GM21447 (cell line): Measurements from ENCODE around the gene CTNNA2.
"Not testable (repeated sequence)": the region's sequence is repeated elsewhere in the genome, so short reads cannot be mapped to it uniquely, and the experiment has no call there.

Experiments
- ATAC-seq: cut with Tn5 transposase; IDR thresholded peaks from one replicate; pipeline ENCODE4 v1.9.1; 2021; ENCODE audit not compliant: unreplicated experiment

The CTNNA2 gene

GRCh38 chr2:80126596-80127189 lies 613.8 kb downstream of the CTNNA2 start:
- no peak for ATAC-seq

- ATAC-seq = no peak
These were observed 615.2 kb downstream of the CTNNA2 start for GRCh38 chr2:80128080-80128479.

- ATAC-seq = no peak
These were observed 619.4 kb downstream of the CTNNA2 start for GRCh38 chr2:80132281-80132680.

GRCh38 chr2:80135001-80135400 lies 622.1 kb downstream of the CTNNA2 start:
- ATAC-seq = no peak

- ATAC-seq = no peak
These were observed 623.5 kb downstream of the CTNNA2 start for GRCh38 chr2:80136338-80136737.

- no peak for ATAC-seq
These were observed 626.1 kb downstream of the CTNNA2 start for GRCh38 chr2:80139001-80139400.

- ATAC-seq = no peak
These were observed 628.3 kb downstream of the CTNNA2 start for GRCh38 chr2:80141007-80141726.

GRCh38 chr2:80145499-80145898 lies 632.6 kb downstream of the CTNNA2 start:
- no peak for ATAC-seq

GRCh38 chr2:80146757-80147156 lies 633.9 kb downstream of the CTNNA2 start:
- not testable (repeated sequence) for ATAC-seq

GRCh38 chr2:80147690-80148089 lies 634.8 kb downstream of the CTNNA2 start:
- ATAC-seq = no peak

- ATAC-seq = no peak
These were observed 636.1 kb downstream of the CTNNA2 start for GRCh38 chr2:80148906-80149305.

GRCh38 chr2:80149991-80150390 lies 637.1 kb downstream of the CTNNA2 start:
- no peak for ATAC-seq

GRCh38 chr2:80151248-80151647 lies 638.4 kb downstream of the CTNNA2 start:
- ATAC-seq = no peak

- ATAC-seq = no peak
These were observed 638.8 kb downstream of the CTNNA2 start for GRCh38 chr2:80151651-80152050.

GRCh38 chr2:80153151-80153550 lies 640.3 kb downstream of the CTNNA2 start:
- no peak for ATAC-seq

- ATAC-seq = no peak
These were observed 640.9 kb downstream of the CTNNA2 start for GRCh38 chr2:80153768-80154167.

GRCh38 chr2:80154231-80154915 lies 641.5 kb downstream of the CTNNA2 start:
- ATAC-seq = no peak

- no peak for ATAC-seq
These were observed 651.5 kb downstream of the CTNNA2 start for GRCh38 chr2:80164375-80164774.

GRCh38 chr2:80166483-80167171 lies 653.8 kb downstream of the CTNNA2 start:
- ATAC-seq = no peak

- no peak for ATAC-seq
These were observed 654.5 kb downstream of the CTNNA2 start for GRCh38 chr2:80167284-80167808.

- no peak for ATAC-seq
These were observed 655.2 kb downstream of the CTNNA2 start for GRCh38 chr2:80168037-80168436.
